HFFc6 (cell line): ENCODE data around the gene FMR1NB. TPM values are rescaled to one million over a fixed set of nuclear protein-coding genes. Genes with fewer than 3 reads are reported as not detected.

ENCODE experiments used
- DNase-seq: peaks from one replicate; pipeline ENCODE4 v3.0.0-alpha.2; 2018
- H3K27ac Mint-ChIP-seq: 2 replicates; pipeline ENCODE4 v1.8.0; 2020; ENCODE audit warnings: mild to moderate bottlenecking, mixed read lengths
- H3K27me3 Mint-ChIP-seq: 2 replicates; pipeline ENCODE4 v1.8.0; 2021; ENCODE audit warnings: mild to moderate bottlenecking, moderate library complexity, mixed read lengths; ENCODE audit not compliant: insufficient read depth
- H3K36me3 Mint-ChIP-seq: 2 replicates; pipeline ENCODE4 v1.8.0; 2021; ENCODE audit warnings: low read depth, mixed read lengths
- H3K4me1 Mint-ChIP-seq: 2 replicates; pipeline ENCODE4 v1.8.0; 2020; ENCODE audit warnings: low read depth, mixed read lengths
- H3K4me3 Mint-ChIP-seq: 2 replicates; pipeline ENCODE4 v1.8.0; 2020; ENCODE audit warnings: mild to moderate bottlenecking, moderate library complexity, mixed read lengths
- H3K9me3 Mint-ChIP-seq: 2 replicates; pipeline ENCODE4 v1.8.0; 2020; ENCODE audit warnings: mild to moderate bottlenecking, mixed read lengths
- CTCF ChIP-seq: fragments of 200-600 bp; sonication (generic); IDR thresholded peaks from 2 replicates; pipeline ENCODE4 v1.5.0; 2021; ENCODE audit warnings: antibody characterized with exemption, mild to moderate bottlenecking
- total RNA-seq, 6 experiments: library from RNA; stranded (reverse); fragmentation: NEBNext Ultra II Directional; extraction: Animal tissue kit (Norgen Biotek cat#: 25700); gene quantifications; 2 replicates in 1 of 6; 3 replicates in 5 of 6; pipeline ENCODE4 v1.2.3, GENCODE V29; 2021

FMR1NB gene
- total RNA-seq, 6 experiments from 2014 or later: not detected

- DNase-seq: peak; percentile 17
- Mint-ChIP-seq H3K27me3 (peaks cover 1% of the 10 kb centered on the region; the same call in 1 of the 2 replicates), H3K27ac (no peak overlapping the region), H3K4me3 (no peak overlapping the region), H3K4me1 (peaks cover 5% of the 10 kb centered on the region; the same call in 1 of the 2 replicates), H3K9me3 (no peaks in the 10 kb centered on the region), H3K36me3 (no peaks in the 10 kb centered on the region)
- TF ChIP-seq CTCF: no peak
Observed at GRCh38 chrX:148043271-148043855, 62.2 kb downstream of the FMR1NB start.

GRCh38 chrX:148047200-148047599, 66.1 kb downstream of the FMR1NB start:
- no peaks in the 10 kb centered on the region for H3K9me3 Mint-ChIP-seq
- H3K27ac Mint-ChIP-seq: no peak overlapping the region
- no peak for DNase-seq
- no peak for TF ChIP-seq CTCF
- no peak overlapping the region for H3K4me3 Mint-ChIP-seq
- peaks cover 1% of the 10 kb centered on the region; the same call in 1 of the 2 replicates for H3K27me3 Mint-ChIP-seq
- peaks cover 5% of the 10 kb centered on the region; the same call in 1 of the 2 replicates for H3K4me1 Mint-ChIP-seq
- no peaks in the 10 kb centered on the region for H3K36me3 Mint-ChIP-seq

GRCh38 chrX:148049441-148049840, 68.3 kb downstream of the FMR1NB start:
- no peaks in the 10 kb centered on the region for H3K36me3 Mint-ChIP-seq
- H3K4me1 Mint-ChIP-seq: no peaks in the 10 kb centered on the region
- H3K9me3 Mint-ChIP-seq: no peaks in the 10 kb centered on the region
- H3K27me3 Mint-ChIP-seq: no peaks in the 10 kb centered on the region
- no peak overlapping the region for H3K27ac Mint-ChIP-seq
- no peak overlapping the region for H3K4me3 Mint-ChIP-seq
- TF ChIP-seq CTCF: peak; percentile 71
- DNase-seq: no peak

- no peak for TF ChIP-seq CTCF
- Mint-ChIP-seq H3K4me1 (no peaks in the 10 kb centered on the region), H3K27me3 (no peaks in the 10 kb centered on the region), H3K27ac (no peak overlapping the region), H3K4me3 (no peak overlapping the region), H3K36me3 (no peaks in the 10 kb centered on the region), H3K9me3 (no peaks in the 10 kb centered on the region)
- DNase-seq: no peak
Observed at GRCh38 chrX:148051973-148052372, 70.8 kb downstream of the FMR1NB start.

GRCh38 chrX:148067285-148067684, 86.1 kb downstream of the FMR1NB start:
- no peaks in the 10 kb centered on the region for H3K27me3 Mint-ChIP-seq
- TF ChIP-seq CTCF: no peak
- no peak overlapping the region for H3K27ac Mint-ChIP-seq
- no peaks in the 10 kb centered on the region for H3K4me1 Mint-ChIP-seq
- H3K36me3 Mint-ChIP-seq: no peaks in the 10 kb centered on the region
- no peak overlapping the region for H3K4me3 Mint-ChIP-seq
- DNase-seq: no peak
- 0 out of 2 replicates have a peak, but pooled peaks cover 4% of the 10 kb centered on the region for H3K9me3 Mint-ChIP-seq
